Right ventricle myocardium superior (tissue), 1 donor: Measurements from ENCODE around the gene GAPVD1. TPM values are rescaled to one million over a fixed set of nuclear protein-coding genes. Genes with fewer than 3 reads are reported as not detected.
A peak's percentile ranks its signal among the peaks of the same experiment; 100 is the strongest.
"Not testable (repeated sequence)": the region's sequence is repeated elsewhere in the genome, so short reads cannot be mapped to it uniquely, and the experiment has no call there.

ENCODE experiments used
- ATAC-seq: fragments of 200-7000 bp; cut with Tn5 transposase; one replicate; pipeline ENCODE4 v1.9.1; 2020; ENCODE audit warnings: mild to moderate bottlenecking; ENCODE audit not compliant: poor library complexity
- DNase-seq: peaks from one replicate; pipeline ENCODE4 v3.0.0-alpha.2; 2020
- intact Hi-C: fragments of 100-400 bp; cut with DNase I; formaldehyde crosslinking; loops from one replicate; pipeline ENCODE4 v1.11.2; 2022
- long read RNA-seq: library from polyadenylated mRNA; unstranded; transcript quantifications from one replicate; pipeline ENCODE4 v2.0.0, GENCODE V29; 2021
- total RNA-seq: library from RNA; stranded (reverse); fragmentation: NEBNext Ultra II Directional; extraction: Animal tissue kit (Norgen Biotek cat#: 25700); gene quantifications from one replicate; pipeline ENCODE4 v1.2.1, GENCODE V29; 2021
- donor health status: DM: no; HTN: yes; CAD: no; lungs with severe emphysema.

The GAPVD1 gene, protein sequence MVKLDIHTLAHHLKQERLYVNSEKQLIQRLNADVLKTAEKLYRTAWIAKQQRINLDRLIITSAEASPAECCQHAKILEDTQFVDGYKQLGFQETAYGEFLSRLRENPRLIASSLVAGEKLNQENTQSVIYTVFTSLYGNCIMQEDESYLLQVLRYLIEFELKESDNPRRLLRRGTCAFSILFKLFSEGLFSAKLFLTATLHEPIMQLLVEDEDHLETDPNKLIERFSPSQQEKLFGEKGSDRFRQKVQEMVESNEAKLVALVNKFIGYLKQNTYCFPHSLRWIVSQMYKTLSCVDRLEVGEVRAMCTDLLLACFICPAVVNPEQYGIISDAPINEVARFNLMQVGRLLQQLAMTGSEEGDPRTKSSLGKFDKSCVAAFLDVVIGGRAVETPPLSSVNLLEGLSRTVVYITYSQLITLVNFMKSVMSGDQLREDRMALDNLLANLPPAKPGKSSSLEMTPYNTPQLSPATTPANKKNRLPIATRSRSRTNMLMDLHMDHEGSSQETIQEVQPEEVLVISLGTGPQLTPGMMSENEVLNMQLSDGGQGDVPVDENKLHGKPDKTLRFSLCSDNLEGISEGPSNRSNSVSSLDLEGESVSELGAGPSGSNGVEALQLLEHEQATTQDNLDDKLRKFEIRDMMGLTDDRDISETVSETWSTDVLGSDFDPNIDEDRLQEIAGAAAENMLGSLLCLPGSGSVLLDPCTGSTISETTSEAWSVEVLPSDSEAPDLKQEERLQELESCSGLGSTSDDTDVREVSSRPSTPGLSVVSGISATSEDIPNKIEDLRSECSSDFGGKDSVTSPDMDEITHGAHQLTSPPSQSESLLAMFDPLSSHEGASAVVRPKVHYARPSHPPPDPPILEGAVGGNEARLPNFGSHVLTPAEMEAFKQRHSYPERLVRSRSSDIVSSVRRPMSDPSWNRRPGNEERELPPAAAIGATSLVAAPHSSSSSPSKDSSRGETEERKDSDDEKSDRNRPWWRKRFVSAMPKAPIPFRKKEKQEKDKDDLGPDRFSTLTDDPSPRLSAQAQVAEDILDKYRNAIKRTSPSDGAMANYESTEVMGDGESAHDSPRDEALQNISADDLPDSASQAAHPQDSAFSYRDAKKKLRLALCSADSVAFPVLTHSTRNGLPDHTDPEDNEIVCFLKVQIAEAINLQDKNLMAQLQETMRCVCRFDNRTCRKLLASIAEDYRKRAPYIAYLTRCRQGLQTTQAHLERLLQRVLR (N-terminal part only)
- total RNA-seq, result 31.9 TPM
- long read RNA-seq, partial matches to known transcripts, result 3 of 6 reads
- long read RNA-seq, other reads (novel, unspliced or antisense), result 2 of 6 reads

GRCh38 chr9:125261501-125262293 lies at the start of gene GAPVD1:
GAPVD1 (plus strand) TSS chr9:125261826; CDS start chr9:125298922, 37,096 bp downstream.
- intact Hi-C loops, result no loop called here
- peak; percentile 100 for ATAC-seq

DNA sequence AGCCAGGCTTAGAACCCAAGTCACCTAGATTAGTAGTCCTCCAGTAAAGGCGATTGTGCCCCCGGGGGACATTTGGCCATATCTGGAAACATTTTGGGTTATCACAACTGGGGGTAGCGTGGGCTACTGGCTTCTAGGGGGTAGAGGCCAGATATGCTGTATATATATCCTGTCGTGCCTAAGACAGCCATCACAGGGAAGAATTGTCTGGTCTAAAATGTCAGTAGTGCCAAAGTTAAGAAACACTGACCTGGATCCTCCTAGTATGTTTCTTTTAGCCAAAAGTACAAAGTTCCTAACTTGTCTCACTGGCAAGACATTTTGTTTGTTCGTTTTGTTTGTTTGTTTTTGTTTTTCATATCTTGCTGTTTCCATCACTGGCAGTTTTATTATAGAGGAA lies 47.4 kb upstream of the GAPVD1 start:
- intact Hi-C loops, result no loop called here
- DNase-seq (no peak), ATAC-seq (no peak)

More at GRCh38 chr9:125261501-125262293, at the start of gene GAPVD1:
- peak; percentile 93 for DNase-seq

DNA sequence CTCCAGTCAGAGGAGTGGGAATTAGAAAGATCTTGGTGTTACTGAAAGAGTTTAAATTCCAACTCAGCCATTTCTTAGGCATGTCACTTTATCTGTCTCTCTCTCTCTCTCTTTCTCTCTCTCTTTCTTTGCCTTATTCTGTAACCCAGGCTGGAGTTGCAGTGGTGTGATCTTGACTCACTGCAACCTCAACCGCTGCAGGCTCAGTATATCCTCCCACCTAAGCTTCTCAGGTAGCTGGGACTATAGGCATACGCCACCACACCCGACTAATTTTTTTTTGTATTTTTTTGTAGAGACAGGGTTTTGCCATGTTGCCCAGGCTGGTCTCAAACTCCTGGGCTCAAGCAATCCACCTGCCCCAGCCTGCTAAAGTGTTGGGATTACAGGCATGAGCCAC lies 43.0 kb upstream of the GAPVD1 start:
- intact Hi-C loops, result no loop called here
- DNase-seq (no peak), ATAC-seq (no peak)

DNA sequence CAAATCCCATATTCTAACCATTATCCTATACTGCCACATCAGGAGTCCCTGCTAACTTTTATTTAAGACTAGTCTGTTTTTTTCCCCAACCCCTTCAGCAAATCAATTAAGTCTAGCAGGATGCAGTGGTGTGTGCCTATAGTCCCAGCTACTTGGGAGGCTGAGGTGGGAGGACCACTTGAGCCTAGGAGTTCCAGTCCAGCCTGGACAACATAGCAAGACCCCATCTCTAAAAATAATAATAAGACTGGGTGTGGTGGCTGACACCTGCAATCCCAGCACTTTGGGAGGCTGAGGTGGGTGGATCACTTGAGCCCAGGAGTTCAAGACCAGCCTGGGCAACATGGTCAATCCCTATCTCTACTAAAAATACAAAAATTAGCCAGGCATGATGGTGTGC lies 36.8 kb upstream of the GAPVD1 start:
- ATAC-seq, intact Hi-C loops, DNase-seq: not testable (repeated sequence)

- no peak for DNase-seq
- no peak for ATAC-seq
- intact Hi-C loops, result no loop called here
These were observed 33.9 kb upstream of the GAPVD1 start for GRCh38 chr9:125227761-125228160.

DNA sequence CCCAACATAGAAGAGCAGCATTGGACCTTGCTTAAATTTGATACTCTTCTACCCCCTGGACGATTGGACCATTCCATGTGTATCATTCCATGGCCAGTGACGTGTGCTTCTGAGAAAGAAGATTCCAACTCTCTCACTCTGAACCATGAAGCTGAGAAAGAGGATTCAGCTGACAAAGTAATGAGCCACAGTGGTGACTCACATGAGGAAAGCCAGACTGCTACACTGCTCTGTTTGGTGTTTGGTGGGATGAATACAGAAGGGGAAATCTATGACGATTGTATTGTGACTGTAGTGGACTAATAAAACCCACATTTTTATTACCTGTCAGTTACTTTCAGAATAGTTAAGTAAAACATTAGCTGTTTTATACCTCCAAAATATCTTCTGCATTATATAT lies 27.9 kb upstream of the GAPVD1 start:
- ATAC-seq, result no peak
- no peak for DNase-seq
- intact Hi-C loops, result no loop called here

- DNase-seq, ATAC-seq, intact Hi-C loops: not testable (repeated sequence)
These were observed 27.5 kb upstream of the GAPVD1 start for GRCh38 chr9:125234099-125234498.

GRCh38 chr9:125235804-125236519 lies 25.7 kb upstream of the GAPVD1 start:
- intact Hi-C loops, result no loop called here
- ATAC-seq (no peak), DNase-seq (no peak)

- intact Hi-C loops, ATAC-seq, DNase-seq: not testable (repeated sequence)
These were observed 25.0 kb upstream of the GAPVD1 start for GRCh38 chr9:125236520-125237159.

- DNase-seq, result no peak
- ATAC-seq, result no peak
- intact Hi-C loops, result no loop called here
These were observed 23.3 kb upstream of the GAPVD1 start for GRCh38 chr9:125238127-125238914.

DNA sequence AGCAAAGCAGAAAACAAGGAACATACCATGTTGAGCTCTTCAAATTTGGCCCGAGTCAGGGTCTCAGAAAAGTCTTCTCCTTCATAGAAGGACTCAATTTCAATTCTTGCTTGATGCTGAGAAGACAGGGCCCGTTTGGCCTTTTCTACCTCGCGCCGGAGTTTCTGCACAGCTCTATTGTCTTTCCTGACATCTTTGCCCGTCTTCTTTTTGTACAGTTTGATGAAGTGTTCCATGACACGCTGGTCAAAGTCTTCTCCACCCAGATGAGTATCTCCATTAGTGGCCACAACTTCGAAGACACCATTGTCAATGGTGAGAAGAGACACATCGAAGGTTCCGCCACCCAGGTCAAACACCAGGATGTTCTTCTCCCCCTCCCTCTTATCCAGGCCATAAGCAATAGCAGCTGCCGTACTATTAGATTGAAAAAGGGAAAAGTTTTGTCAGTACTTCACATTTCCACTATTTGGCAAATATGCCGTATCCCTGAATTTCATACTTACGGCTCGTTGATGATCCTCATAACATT lies 22.6 kb upstream of the GAPVD1 start:
- intact Hi-C loops, result no loop called here
- DNase-seq, result no peak
- no peak for ATAC-seq

GRCh38 chr9:125239631-125240597 lies 21.7 kb upstream of the GAPVD1 start:
- ATAC-seq (no peak), DNase-seq (no peak)
- intact Hi-C loops, result no loop called here

DNA sequence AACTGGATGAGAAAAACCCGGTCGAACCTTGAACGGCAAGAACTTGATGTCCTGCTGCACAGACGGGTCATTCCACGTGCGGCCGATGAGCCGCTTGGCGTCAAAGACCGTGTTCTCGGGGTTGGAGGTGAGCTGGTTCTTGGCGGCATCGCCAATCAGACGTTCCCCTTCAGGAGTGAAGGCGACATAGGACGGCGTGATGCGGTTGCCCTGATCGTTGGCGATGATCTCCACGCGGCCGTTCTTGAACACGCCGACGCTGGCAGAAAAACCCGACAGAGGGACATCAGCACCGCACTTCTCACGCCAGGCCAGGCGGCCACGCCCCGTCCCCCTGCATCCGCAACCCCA lies 21.0 kb upstream of the GAPVD1 start:
- DNase-seq (no peak), ATAC-seq (peak; percentile 16)
- intact Hi-C loops, result no loop called here

DNA sequence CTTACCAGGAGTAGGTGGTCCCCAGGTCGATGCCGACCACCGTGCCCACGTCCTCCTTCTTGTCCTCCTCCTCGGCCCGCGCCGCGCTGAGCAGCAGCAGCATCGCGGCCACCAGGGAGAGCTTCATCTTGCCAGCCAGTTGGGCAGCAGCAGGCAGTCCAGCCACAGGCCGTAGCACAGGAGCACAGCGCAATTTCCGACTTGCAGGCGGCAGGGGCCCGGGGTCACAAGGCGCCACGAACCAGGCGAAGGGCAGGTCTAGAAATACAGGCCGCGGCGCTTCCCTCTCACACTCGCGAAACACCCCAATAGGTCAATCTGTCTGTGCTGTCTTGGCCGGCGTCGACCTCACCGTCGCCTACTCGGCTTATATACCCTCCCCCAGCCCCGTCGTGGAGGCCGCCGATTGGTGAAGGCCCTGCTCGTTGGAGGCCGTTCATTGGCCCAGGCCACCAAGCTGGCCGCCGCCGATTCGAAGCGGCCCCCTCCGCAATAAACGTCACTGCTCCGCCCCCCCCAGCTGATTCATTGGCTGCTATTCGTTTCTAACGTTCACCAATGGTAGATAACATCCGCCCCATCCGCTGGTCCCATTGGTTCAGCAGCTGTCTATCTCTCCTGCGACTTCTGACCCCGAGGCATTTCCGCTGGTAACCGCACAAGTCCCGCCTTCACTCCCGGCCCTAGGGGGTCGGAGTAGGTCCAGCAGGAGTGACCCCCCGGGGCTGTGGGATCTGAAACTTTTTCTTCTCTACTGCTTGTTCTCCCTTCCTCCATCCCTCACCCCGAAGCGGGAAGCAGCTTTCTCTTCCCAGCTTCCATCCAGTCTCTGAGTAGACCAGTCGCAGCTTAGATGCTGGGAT lies 20.4 kb upstream of the GAPVD1 start, which contains the start of gene HSPA5:
Gene HSPA5, minus strand, starts transcription at position 344 of the 863 bp plus-strand sequence. Its CDS starts 217 bp downstream, at position 127.
- DNase-seq (peak; percentile 100), ATAC-seq (peak; percentile 98)
- intact Hi-C loops, result no loop called here
